Stimulated activated CD4-positive, alpha-beta T cell treated with anti-CD3 and anti-CD28 coated beads, Interleukin-2, amount 100 ng/mL, for 48 hours (primary cell): ENCODE data around the gene PLIN5.

Source experiments
- DNase-seq, 2 donors: peaks; one replicate each; pipeline ENCODE4 v3.0.0-alpha.2; 2020

Gene PLIN5

DNA sequence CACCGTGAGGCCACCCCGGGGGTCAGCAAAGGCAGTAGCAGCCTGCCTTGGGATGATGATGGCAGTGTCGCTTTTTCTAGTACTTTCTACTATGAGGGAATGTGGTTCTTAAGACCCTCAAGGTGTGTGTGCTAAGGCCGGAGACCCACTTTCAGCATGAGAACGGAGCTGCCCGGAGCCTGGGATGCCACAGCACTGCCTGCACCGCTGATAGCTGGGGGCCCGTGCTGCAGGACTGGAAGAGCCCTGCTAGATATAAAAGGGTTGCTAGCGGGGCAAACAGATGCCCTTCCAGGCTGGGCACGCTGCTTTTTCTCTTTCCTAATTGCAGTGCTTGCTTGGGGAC is 31.2 kb downstream of the PLIN5 start:
- no peak for DNase-seq

DNA sequence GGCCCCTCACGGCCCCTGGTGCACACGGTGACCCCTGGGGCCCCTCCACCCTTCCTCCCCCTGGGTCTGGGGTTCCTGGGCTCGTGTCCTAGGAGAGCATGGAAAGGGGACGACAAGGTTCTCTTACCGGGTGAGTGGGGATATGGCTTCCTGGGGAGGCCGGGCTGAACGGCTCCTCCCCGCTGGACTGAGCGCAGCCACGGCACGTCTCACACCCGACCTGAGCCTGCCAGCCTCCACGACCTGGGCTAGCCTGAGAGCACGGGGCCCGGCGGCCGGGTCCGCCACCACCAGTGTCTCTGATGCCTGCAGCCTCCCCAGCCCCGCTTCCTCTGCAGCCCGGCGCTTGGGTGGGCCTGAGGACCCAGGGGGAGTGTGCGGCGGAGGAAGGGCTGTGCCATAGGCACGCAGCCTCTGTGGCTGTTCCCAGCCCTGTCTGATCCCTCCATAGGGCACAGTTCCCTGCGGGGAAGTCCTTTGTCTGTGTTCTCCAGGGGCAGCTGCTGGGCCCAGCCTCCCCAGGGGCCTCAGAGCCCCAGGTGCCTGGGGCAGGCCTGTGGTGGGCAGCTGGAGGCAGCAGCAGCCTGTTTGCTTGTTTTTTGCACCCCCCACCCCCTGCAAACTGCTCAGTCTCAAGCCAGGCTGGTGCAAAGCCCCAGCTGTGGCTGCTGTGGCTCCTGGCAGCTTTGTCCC is 31.7 kb downstream of the PLIN5 start:
- no peak for DNase-seq

DNA sequence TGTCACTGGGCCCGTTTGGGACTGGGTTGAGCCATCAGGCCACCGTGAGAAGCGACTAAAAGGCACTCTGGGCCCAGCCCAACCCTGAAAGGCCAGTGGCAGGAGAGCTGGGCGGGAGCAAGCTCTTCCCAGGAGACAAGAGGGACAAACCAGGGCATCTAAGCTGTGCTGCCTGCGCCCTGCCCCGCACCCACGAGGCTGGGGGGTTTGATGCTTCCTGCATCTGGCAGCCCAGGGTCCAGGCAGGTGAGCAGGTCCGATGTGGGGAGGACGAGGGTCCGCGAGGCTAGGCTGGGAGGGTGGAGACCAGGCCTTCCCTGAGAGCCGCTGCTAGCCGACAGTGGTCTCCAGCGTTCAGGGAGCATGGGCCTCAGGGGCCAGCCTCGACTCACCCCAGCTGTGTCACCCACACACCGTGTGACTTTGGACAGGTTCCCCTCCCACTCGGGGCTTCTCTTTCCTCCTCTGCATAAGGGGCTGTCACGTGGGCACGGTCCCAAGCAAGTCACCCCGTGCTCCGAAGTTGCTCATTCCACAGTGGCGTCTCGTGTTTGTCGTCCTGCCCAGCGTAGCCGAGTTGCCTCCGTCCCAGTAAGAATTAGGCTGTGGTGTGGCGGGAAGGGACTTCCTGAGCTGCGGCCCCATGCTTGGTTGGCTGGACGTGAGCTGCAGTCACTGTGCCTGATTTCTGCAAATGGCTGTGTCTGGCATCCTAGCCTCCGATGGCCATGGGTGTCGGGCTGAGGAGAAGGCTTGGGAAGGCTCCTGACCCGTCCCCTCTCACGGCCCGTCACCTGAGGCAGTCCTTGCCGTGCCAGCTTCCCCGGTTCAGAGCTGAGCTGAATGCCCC is 32.5 kb downstream of the PLIN5 start:
- DNase-seq = no peak

- DNase-seq = no peak
Measured at GRCh38 chr19:4501691-4502090, 33.3 kb downstream of the PLIN5 start.

GRCh38 chr19:4500841-4501591 is 34.0 kb downstream of the PLIN5 start:
- no peak for DNase-seq

DNA sequence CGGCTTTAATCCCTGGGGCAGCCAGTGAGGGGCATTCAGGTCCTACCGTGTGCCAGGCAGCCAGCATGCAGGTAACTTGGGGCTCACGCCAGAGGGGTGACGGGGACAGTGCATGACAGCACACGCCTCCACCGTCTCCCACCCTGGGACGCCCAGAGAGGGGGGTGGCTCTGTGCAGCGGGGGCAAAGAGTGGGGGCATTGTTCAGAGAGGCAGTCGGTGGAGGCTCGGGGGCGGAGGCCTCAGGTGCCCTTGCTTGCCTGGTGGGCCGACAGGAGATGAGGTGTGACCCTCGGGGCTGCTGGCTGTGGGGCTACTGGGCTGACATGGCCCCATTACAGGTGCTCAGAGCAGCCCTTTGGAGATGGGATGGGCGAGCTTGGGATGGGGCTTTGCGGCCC is 35.2 kb downstream of the PLIN5 start:
- no peak for DNase-seq

DNA sequence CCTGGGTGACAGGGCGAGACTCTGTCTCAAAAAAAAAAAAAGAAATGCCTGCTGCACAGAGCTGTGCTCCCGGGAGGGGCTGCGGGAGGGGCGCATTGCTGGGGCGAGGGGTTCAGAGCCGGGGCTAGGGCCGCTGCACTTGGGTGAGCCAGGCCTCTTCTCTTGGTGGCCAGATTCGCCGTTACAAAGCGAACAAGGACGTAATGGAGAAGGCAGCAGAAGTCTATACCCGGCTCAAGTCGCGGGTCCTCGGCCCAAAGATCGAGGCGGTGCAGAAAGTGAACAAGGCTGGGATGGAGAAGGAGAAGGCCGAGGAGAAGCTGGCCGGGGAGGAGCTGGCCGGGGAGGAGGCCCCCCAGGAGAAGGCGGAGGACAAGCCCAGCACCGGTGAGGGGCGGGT is 35.7 kb downstream of the PLIN5 start:
- DNase-seq = no peak

DNA sequence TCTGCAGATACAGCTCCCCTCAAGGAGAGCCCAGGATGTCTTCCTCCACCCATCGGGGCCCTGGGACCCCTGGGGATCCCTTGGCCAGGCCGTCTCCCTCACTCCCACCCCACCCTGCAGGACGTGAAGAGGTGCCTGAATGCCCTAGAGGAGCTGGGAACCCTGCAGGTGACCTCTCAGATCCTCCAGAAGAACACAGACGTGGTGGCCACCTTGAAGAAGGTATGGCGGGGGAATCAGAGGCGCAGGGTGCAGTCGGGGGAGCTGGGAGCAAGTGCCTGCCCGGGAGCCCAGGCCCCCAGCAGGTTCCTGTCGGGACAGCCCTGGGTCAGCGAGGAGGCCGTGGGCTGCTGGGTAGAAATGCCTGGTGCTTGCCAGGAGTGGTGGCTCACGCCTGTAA is 36.3 kb downstream of the PLIN5 start:
- no peak for DNase-seq

- DNase-seq = no peak
Measured at GRCh38 chr19:4497770-4498389, 37.1 kb downstream of the PLIN5 start.

DNA sequence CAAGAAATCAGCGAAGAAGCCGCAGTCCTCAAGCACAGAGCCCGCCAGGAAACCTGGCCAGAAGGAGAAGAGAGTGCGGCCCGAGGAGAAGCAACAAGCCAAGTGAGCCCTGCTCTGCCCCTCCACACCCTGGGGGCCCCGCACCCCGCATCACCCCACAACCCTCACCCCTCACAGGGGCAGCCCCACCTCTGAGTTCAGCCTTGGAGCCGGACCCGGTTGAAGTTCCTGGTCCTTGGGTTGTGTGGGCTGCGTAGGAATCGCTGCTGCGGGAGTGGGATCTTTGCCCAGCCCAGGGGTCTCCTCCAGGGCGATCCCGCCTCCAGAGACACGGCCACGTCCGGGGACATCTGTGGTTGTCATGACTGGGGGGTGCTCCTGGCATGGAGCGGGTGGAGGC is 38.7 kb downstream of the PLIN5 start:
- no peak for DNase-seq

DNA sequence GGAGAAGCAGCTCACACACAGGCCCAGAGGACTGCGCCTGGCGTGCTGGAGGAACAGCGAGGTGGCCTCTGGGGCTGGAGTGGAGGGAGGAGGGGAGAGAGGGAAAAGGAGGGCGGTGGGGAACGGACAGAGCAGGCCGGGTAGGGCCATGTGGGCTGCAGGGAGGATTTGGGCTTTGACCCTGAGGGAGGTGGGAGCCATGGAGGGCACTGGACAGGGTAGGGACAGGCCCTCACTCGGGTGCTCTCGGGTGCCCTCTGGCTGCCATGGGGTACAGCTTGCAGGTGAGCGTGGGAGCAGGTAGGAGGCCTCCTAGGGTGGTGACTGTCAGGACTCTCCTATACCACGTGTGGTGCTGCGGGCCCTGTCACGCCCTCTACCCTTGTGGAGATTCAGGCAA is 39.6 kb downstream of the PLIN5 start:
- no peak for DNase-seq

DNA sequence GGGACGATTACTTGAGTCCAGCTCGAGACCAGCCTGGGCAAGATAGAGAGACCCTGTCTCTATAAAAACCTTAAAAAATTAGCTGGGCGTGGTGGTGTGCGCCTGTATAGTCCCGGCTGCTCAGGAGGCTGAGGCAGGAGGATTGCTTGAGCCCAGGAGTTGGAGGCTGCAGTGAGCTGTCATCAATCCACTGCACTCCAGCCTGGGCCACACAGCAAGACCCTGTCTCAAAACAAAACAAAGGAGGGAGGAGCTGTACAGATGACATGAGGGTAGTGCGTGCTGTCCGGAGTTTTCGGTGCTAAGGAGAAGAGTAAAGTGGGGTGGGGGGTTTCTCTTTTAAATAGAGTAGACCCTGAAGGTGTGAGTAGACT is 40.3 kb downstream of the PLIN5 start:
- DNase-seq = no peak

GRCh38 chr19:4493929-4494690 is 40.9 kb downstream of the PLIN5 start:
- DNase-seq = no peak

GRCh38 chr19:4493104-4493928 is 41.7 kb downstream of the PLIN5 start:
- no peak for DNase-seq

GRCh38 chr19:4492337-4493103 is 42.5 kb downstream of the PLIN5 start:
- no peak for DNase-seq

GRCh38 chr19:4491446-4491845 is 43.6 kb downstream of the PLIN5 start:
- no peak for DNase-seq

DNA sequence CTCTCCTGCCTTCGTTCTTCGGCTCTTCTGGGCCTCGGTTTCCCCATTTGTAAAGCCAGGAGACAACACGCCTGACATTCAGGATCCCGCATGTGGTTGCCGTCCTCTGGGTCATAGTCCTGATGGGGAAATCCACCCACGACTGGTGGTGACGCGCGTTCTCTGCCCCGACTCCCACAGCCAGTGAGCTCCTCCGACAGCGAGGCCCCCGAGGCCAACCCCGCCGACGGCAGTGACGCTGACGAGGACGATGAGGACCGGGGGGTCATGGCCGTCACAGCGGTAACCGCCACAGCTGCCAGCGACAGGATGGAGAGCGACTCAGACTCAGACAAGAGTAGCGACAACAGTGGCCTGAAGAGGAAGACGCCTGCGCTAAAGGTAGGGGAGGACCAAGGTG is 46.5 kb downstream of the PLIN5 start:
- no peak for DNase-seq

GRCh38 chr19:4487572-4487971 is 47.5 kb downstream of the PLIN5 start:
- no peak for DNase-seq

- DNase-seq = no peak
Measured at GRCh38 chr19:4483385-4483784, 51.6 kb downstream of the PLIN5 start.

GRCh38 chr19:4482721-4483364 is 52.2 kb downstream of the PLIN5 start:
- no peak for DNase-seq
